GM11168 (cell line): Measurements from ENCODE around the gene MORC3.
"Not testable (repeated sequence)": the region's sequence is repeated elsewhere in the genome, so short reads cannot be mapped to it uniquely, and the experiment has no call there.

Experiments
- in situ Hi-C: fragments of 300-500 bp; cut with MboI; formaldehyde crosslinking; loops from one replicate; pipeline ENCODE4 v1.12.0; 2022; ENCODE audit warnings: low sequenced_read_pairs; ENCODE audit not compliant: unreplicated experiment

The MORC3 gene

DNA sequence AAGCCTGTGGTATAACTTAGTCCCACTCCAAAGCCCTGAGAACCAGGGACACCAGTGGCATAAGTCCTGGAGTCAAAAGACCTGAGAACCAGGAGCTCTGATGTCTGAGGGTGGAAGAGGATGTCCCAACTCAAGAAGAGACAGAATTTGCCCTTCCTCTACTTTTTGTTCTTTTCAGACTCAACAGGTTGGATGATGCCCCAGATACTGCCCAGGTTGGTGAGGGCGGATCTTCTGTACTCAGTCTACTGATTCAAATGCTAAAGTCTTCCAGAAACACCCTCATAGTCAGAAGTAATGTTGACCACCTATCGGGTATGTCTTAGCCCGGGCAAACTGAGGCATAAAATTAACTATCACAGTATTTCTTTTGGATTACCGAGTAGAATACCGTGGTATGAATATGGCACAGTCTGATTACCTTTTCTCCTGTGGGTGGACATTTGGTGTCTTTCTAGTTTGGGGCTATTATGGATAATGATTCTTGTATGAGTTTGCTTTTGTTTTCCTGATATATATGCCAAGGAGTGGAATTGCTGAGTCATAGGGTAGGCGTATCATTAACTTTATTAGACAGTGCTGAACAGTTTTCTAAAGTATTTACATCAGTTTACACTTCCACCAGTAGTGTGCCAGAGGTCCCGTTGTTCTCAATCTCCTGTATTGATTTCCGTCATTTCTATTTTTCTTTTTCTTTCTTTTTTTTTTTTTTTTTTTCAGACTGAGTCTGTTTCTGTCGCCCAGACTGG is 62.0 kb downstream of the MORC3 start:
- in situ Hi-C loops = no loop called here

DNA sequence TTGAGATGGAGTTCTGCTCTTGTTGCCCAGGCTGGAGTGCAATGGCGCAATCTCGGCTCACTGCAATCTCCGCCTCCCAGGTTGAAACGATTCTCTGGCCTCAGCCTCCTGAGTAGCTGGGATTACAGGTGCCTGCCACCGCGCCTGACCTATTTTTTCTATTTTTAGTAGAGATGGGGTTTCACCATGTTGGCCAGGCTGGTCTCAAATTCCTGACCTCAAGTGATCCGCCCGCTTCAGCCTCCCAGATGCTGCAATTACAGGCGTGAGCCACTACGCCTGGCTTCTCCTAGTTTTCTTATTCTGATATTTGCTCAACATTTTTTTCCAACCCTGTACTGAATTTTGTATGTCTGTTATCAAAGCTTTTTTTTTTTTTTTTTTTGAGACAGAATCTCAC is 62.7 kb downstream of the MORC3 start:
- in situ Hi-C loops = not testable (repeated sequence)

DNA sequence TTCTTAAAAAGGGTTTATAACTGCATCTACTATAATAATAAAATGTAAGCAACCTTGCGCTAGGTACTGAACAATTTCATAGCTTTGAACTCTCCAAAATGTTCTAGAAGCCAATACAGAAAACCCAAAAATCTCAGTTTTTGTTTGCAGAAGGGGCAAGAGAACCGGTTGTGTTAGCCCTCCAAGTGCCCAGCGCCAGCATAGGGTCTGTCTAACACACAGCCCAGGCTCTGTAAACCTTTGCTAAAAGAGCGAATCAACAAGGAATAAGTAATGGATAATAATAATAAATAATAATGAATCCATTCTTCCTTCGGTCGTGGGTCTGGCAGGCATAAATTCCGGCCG is 64.9 kb downstream of the MORC3 start:
- in situ Hi-C loops = no loop called here

DNA sequence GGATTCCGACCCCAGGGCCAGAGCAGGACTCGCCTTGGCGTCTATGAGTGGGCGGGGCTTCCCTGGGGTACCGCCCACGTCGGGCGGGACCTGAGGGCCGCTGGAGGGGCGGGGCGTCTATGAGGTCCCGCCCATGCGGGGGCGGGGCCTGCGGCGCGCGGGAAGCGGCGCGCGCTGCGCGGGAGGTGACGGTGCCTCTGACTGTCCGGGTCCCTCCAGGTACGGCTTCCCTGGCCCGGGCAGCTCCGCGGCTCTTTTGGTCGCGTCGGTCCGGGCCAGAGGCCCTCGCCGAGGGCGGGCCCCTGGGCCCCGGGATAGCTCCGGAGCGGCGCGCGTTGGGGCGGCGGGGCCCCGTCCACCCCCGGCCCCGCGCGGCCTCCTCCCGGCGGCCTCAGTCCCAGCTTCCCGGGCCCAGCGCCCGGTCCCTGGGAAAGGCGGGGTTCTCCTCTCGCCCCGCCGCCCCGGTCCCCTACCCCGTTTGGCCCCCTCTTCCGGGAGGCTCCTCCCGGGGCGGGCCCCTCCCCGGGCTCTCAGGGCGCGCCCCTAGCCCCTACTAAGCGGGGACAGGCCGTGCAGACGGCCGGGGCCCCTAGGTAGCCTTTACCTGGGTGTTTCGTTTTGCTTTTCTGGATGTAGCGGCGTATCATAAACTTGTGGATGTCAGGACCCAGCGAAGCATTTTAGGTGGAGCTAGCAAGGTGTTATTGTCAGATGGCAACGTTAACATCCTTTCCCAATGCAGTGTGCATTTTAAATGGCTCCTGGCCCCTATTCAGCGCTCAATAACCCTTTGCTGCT is 65.4 kb downstream of the MORC3 start, which contains the start of gene CHAF1B:
TSS of gene CHAF1B (plus strand) at position 160 of the 798 bp plus-strand sequence. CDS start 745 bp downstream, outside the sequence.
- in situ Hi-C loops = no loop called here

DNA sequence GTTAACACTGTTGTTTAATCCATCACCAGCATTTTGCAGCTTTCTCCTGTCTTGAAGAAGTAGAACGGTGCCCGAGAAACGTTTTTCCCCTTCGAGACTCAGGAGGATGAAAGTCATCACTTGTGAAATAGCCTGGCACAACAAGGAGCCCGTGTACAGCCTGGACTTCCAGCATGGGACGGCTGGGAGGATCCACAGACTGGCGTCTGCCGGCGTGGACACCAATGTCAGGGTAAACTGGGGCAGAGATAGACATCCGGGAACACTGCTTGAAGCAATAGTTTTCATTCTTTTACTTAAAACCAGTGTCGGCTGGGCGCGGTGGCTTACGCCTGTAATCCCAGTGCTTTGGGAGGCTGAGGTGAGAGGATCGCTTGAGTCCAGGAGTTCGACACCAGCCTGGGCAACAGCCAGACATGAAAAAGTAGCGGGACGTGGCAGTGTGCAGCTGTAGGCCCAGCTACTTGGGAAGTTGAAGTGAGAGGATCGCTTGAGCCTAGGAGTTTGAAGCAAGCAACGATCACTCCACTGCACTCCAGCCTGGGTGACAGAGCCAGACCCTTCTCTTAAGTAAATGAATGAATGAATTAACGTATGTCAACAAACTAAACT is 66.1 kb downstream of the MORC3 start:
- in situ Hi-C loops = no loop called here

GRCh38 chr21:36388096-36388495 is 68.1 kb downstream of the MORC3 start:
- in situ Hi-C loops = no loop called here

GRCh38 chr21:36388835-36389234 is 68.8 kb downstream of the MORC3 start:
- in situ Hi-C loops = no loop called here

DNA sequence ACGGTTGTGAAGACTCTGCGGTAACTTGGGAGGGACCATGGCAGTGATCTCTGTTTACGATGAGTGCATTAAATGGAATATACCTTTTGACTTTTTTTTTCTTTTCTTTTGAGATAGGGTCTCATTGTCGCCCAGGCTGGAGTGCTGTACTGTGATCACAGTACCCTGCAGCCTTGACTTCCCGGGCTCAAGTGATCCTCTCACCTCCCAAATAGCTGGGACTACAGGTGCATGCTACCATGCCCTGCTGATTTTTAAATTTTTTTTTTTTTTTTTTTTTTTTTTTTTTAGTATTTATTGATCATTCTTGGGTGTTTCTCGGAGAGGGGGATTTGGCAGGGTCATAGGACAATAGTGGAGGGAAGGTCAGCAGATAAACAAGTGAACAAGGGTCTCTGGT is 71.7 kb downstream of the MORC3 start:
- in situ Hi-C loops = not testable (repeated sequence)

DNA sequence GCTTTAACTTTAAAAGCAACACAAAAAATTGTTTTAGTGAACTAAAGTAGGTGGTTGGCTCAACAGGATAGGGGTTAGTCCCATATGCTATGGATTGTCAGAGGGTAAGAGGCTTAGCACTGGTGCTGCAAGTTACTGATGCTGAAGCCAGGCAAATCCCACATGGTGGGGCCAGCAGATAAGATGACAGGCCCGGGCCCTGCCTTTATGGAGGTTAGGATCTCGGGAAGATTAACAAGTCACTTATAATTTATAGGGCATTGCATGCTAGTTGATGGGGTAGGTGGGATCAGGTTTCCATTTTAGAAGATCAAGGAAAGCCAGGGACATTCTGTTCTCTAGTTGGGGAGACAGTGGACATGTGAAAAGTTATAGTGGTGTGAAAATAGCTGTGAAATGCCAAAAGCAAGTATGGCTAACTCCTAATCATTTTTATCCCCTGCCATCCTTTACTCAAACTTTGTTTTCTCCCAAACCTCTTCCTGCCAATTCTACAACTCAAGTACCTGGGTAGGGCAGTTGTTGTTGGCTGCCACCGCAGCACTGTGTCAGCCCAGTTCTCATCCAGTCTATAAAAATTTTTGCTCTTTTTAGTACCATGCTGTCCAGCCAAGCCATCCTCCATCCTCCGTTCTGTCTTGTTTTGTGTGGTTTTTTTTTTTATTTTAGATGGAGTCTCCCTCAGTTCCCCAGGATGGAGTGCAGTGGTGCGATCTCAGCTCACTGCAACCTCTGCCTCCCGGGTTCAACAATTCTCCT is 75.5 kb downstream of the MORC3 start:
- in situ Hi-C loops = no loop called here

DNA sequence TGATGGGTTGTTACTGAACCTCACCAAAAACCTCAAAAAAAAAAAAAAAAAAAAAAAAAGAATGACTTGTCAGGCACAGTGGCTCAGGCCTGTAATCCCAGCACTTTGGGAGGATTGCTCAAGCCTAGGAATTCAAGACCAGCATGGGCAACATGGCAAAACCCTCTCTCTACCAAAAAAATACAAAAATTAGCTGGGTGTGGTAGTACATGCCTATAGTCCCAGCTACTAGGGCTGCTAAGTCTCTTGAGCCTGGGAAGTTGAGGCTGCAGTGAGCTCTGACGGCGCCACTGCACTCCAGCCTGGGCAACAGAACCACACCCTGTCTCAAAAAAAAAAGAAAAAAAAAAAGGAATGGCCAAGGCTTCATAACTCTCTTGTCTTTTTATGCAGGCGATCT is 76.3 kb downstream of the MORC3 start:
- in situ Hi-C loops = no loop called here

GRCh38 chr21:36396971-36397370 is 77.0 kb downstream of the MORC3 start:
- in situ Hi-C loops = no loop called here

GRCh38 chr21:36397606-36398005 is 77.6 kb downstream of the MORC3 start:
- in situ Hi-C loops = no loop called here

- in situ Hi-C loops = not testable (repeated sequence)
Measured at GRCh38 chr21:36399736-36400135, 79.7 kb downstream of the MORC3 start.

GRCh38 chr21:36400719-36401118 is 80.7 kb downstream of the MORC3 start:
- in situ Hi-C loops = no loop called here

- in situ Hi-C loops = no loop called here
Measured at GRCh38 chr21:36402339-36402738, 82.3 kb downstream of the MORC3 start.

DNA sequence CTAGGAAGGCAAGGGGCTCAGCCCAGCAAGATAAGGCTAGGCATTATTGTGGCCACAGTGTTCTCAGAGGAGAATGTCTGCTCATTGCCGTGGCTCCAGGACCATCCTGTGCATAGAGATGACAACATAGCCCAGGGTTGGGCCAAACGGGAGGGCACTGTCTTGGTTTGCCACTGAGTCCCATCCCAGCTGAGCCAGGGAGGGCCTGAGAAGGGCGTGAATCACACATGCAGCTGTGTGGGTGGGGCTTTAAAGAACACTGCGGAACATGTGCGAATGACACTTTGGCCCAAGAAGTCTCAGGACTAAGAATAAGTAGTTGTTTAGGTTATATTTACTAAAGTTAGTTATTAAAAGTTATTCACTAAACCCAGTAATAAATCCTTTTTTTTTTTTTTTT is 83.7 kb downstream of the MORC3 start:
- in situ Hi-C loops = no loop called here

- in situ Hi-C loops = no loop called here
Measured at GRCh38 chr21:36408568-36408967, 88.6 kb downstream of the MORC3 start.

DNA sequence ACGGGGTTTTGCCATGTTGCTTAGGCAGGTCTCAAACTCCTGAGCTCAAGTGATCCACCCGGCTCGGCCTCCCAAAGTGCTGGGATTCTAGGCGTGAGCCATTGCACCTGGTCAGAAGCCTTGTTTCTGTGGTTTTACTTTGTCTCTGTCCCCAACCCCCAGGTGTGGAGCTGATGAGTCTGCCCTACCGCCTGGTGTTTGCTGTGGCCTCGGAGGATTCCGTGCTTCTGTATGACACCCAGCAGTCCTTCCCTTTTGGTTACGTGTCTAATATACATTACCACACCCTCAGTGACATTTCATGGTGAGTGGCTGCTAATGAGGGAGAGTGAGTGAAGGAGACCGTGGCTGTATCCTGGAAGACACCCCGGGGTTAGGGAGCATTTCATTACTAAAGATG is 91.3 kb downstream of the MORC3 start:
- in situ Hi-C loops = no loop called here

DNA sequence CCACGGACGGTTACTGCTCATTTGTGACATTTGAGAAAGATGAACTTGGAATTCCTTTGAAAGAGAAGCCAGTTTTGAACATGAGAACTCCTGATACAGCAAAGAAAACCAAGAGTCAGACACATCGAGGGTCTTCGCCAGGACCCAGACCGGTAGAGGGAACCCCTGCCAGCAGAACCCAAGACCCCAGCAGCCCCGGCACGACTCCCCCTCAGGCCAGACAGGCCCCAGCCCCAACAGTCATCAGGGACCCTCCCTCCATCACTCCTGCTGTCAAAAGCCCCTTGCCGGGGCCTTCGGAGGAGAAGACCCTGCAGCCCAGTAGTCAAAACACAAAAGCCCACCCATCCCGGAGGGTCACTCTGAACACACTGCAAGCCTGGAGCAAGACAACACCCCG is 92.9 kb downstream of the MORC3 start:
- in situ Hi-C loops = no loop called here

DNA sequence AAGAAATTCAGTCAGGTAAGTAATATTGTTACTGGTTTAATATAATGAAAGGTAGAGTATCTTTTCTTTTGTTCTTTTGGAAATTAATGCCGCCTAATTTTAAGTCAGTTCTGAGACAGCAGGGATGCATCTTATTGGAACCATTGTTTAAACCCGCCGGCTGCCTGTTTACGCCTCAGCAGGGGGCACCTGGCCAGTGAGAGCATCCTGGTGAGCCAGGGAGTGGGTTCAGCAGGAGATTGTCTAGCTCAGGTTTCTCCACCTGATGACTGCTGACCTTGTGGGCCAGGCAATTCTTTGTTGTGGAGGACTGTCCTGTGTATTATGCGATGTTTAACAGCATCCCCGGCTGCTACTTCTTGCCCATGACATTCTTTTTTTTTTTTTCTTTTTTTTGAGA is 95.4 kb downstream of the MORC3 start:
- in situ Hi-C loops = no loop called here

DNA sequence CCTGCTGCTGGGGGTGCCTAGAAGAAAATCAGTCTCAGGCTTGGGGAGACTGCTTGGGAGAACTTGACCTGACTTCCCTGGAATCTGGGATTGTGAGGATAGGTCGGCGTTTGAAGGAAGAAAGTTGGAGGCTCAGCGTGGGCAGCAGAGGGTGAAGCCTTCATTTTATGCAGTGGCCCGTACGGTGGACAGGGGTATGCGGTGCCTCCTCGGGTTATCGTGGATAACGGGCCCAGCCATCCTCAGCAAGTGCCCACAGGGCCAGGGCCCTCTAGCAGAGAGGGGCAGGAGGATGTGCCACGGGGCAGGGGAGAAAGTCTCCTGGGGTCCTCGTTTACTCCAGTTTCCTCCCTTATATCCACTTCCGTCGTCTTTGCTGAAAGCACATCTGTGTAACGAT is 99.2 kb downstream of the MORC3 start:
- in situ Hi-C loops = no loop called here
